Kidney (tissue), 14 donors: Measurements from ENCODE around the gene LDB3. TPM values are rescaled to one million over a fixed set of nuclear protein-coding genes. Genes with fewer than 3 reads are reported as not detected.

ENCODE experiments used
- DNase-seq, 5 donors: peaks; one replicate each; pipeline ENCODE4 v3.0.0-alpha.2; 2013 to 2020
- FAIRE-seq: peaks from 2 replicates; lab custom pipeline; 2012; peaks lifted over from hg19 to GRCh38; lab: Jason Lieb, UNC
- H3K27ac ChIP-seq, 2 donors: one replicate each; pipeline ENCODE4 v1.7.0; 2013; ENCODE audit warnings: low read depth in 2 of 2, low read length in 2 of 2, inconsistent platforms in 1 of 2
- H3K27me3 ChIP-seq: one replicate; pipeline ENCODE4 v1.7.1; 2013; ENCODE audit warnings: low read length, inconsistent platforms; ENCODE audit not compliant: control insufficient read depth, insufficient read depth
- H3K36me3 ChIP-seq, 3 donors: one replicate each; pipeline versions ENCODE4 v1.7.0 to v1.7.1; 2013; ENCODE audit warnings: low read length in 3 of 3, control low read depth in 1 of 3, inconsistent platforms in 1 of 3; ENCODE audit not compliant: insufficient read depth in 3 of 3, control insufficient read depth in 2 of 3
- H3K4me1 ChIP-seq, 3 donors: one replicate each; pipeline versions ENCODE4 v1.7.0 to v1.7.1; 2013; ENCODE audit warnings: low read length in 3 of 3, inconsistent platforms in 1 of 3, low read depth in 1 of 3; ENCODE audit not compliant: control insufficient read depth in 2 of 3, insufficient read depth in 2 of 3
- H3K4me3 ChIP-seq, 3 donors: one replicate each; pipeline versions ENCODE4 v1.7.0 to v1.8.1; 2013; ENCODE audit warnings: low read length in 3 of 3, control low read depth in 1 of 3, inconsistent platforms in 1 of 3
- H3K9ac ChIP-seq, 3 donors: one replicate each; pipeline versions ENCODE4 v1.7.0 to v1.7.1; 2013; ENCODE audit warnings: low read length in 3 of 3, control low read depth in 1 of 3, inconsistent platforms in 1 of 3
- H3K9me3 ChIP-seq, 3 donors: one replicate each; pipeline versions ENCODE4 v1.7.0 to v1.7.1; 2013; ENCODE audit warnings: low read length in 3 of 3, control low read depth in 1 of 3, inconsistent platforms in 1 of 3; ENCODE audit not compliant: control insufficient read depth in 2 of 3, insufficient read depth in 1 of 3
- CTCF ChIP-seq: IDR thresholded peaks from 3 replicates; pipeline ENCODE4 v1.5.1; 2012; ENCODE audit warnings: mild to moderate bottlenecking, moderate library complexity, borderline replicate concordance; ENCODE audit not compliant: insufficient read depth; ENCODE audit errors: extremely low read depth
- intact Hi-C: fragments of 100-400 bp; cut with DNase I; formaldehyde crosslinking; loops from one replicate; pipeline ENCODE4 v1.11.1; 2022
- polyA plus RNA-seq: library from polyadenylated mRNA; stranded (reverse); fragments of 350-450 nt; fragmentation: Illumina TruSeq; extraction: RNeasy Lipid Tissue Mini Kit (QIAGEN cat#74804); gene quantifications from one replicate; pipeline ENCODE4 v1.2.3, GENCODE V29; 2014; ENCODE audit warnings: low read depth, low replicate concordance; ENCODE audit not compliant: insufficient read depth
- total RNA-seq: library from RNA; stranded (reverse); fragmentation: NEBNext Ultra II Directional; extraction: Animal tissue kit (Norgen Biotek cat#: 25700); gene quantifications from one replicate; pipeline ENCODE4 v1.2.1, GENCODE V29; 2021
- donor health status: control.
- donor health status: control.
- donor health status: control.
- donor health status: control.
- donor health status: control.
- donor health status: DM: yes; HTN: yes; CAD: no.
- donor health status: Normal renal cell carcinoma (clear cell type).

Gene LDB3
- total and polyA plus RNA-seq, 2 donors from 2014 or later, result 3.3 to 7.7 TPM

DNA sequence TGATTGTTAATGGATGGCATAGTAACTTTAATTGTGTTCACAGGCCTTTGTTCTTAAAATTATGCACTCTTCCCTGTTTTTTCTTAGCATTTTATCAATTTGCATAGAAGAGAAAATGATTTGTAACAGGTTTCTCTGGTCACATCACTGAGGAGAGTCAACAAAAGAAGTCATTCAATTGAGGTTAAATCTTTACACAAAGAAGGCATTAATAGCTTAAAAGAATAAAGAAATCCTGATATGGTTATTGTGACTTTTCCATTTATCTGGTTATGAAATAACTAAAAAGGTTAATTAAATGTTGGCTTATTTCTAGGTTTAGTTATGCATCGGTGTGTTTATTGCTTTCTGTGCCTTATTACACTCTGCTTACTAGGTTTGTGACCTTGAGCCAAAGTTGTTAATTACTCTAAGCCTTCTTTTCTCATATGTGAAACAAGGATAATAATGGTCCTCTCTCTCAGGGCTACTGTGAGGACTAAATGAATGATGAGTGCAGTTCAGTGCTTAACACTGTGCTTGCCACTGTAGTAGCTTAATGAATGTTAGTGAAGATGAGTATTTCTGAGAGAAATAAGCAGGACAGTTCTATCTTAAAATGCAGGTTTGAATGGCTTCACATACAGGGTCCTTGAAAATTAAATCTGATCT, 100.2 kb downstream of the LDB3 start:
- TF ChIP-seq CTCF, result no peak
- no peak overlapping the region for H3K4me3 ChIP-seq
- peaks cover 0 to 10% (median 5%) of the 10 kb centered on the region in 3 donors for H3K4me1 ChIP-seq
- no peaks in the 10 kb centered on the region for H3K9me3 ChIP-seq
- H3K27ac ChIP-seq, result no peak overlapping the region
- intact Hi-C loops, result no loop called here
- H3K9ac ChIP-seq, result no peak overlapping the region
- FAIRE-seq (no peak), DNase-seq (no peak)
- no peaks in the 10 kb centered on the region for H3K36me3 ChIP-seq
- no peaks in the 10 kb centered on the region for H3K27me3 ChIP-seq

GRCh38 chr10:86769991-86770390, 101.7 kb downstream of the LDB3 start:
- no peak overlapping the region for H3K27ac ChIP-seq
- DNase-seq, result no peak
- H3K9ac ChIP-seq, result no peak overlapping the region
- H3K4me3 ChIP-seq, result no peak overlapping the region
- H3K9me3 ChIP-seq, result no peaks in the 10 kb centered on the region
- no peak for FAIRE-seq
- no peaks in the 10 kb centered on the region for H3K27me3 ChIP-seq
- no peaks in the 10 kb centered on the region for H3K36me3 ChIP-seq
- H3K4me1 ChIP-seq, result peaks cover 0 to 10% (median 5%) of the 10 kb centered on the region in 3 donors
- no peak for TF ChIP-seq CTCF
- intact Hi-C loops, result no loop called here

- no peak for TF ChIP-seq CTCF
- H3K27ac ChIP-seq, result no peak overlapping the region
- H3K27me3 ChIP-seq, result no peaks in the 10 kb centered on the region
- no peaks in the 10 kb centered on the region for H3K36me3 ChIP-seq
- H3K9ac ChIP-seq, result no peak overlapping the region
- FAIRE-seq (no peak), DNase-seq (no peak)
- intact Hi-C loops, result no loop called here
- no peak overlapping the region for H3K4me3 ChIP-seq
- H3K4me1 ChIP-seq, result peaks cover 0 to 10% (median 7%) of the 10 kb centered on the region in 3 donors
- no peaks in the 10 kb centered on the region for H3K9me3 ChIP-seq
Measured at GRCh38 chr10:86770412-86770960, 102.2 kb downstream of the LDB3 start.
